OCI-LY1 (cell line): Measurements from ENCODE around the gene TIMM29.

Experiments
- EZH2 ChIP-seq: fragments of 200-600 bp; sonication (generic), shearing (Covaris generic); IDR thresholded peaks from 2 replicates; pipeline ENCODE4 v1.8.0; 2017; ENCODE audit warnings: borderline replicate concordance, mixed run types, mild to moderate bottlenecking, antibody characterized with exemption, low read length, moderate library complexity, mixed read lengths
- TF ChIP-seq, protein P1 (sequence below): fragments of 200-600 bp; sonication (generic), shearing (Covaris generic); IDR thresholded peaks from 2 replicates; pipeline ENCODE4 v1.5.1; 2017; ENCODE audit warnings: mild to moderate bottlenecking, antibody characterized with exemption, low read length, moderate library complexity, mixed read lengths

- TF ChIP-seq EZH2, result no peak
- TF ChIP-seq, protein P1, sequence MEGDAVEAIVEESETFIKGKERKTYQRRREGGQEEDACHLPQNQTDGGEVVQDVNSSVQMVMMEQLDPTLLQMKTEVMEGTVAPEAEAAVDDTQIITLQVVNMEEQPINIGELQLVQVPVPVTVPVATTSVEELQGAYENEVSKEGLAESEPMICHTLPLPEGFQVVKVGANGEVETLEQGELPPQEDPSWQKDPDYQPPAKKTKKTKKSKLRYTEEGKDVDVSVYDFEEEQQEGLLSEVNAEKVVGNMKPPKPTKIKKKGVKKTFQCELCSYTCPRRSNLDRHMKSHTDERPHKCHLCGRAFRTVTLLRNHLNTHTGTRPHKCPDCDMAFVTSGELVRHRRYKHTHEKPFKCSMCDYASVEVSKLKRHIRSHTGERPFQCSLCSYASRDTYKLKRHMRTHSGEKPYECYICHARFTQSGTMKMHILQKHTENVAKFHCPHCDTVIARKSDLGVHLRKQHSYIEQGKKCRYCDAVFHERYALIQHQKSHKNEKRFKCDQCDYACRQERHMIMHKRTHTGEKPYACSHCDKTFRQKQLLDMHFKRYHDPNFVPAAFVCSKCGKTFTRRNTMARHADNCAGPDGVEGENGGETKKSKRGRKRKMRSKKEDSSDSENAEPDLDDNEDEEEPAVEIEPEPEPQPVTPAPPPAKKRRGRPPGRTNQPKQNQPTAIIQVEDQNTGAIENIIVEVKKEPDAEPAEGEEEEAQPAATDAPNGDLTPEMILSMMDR, result no peak
Measured at GRCh38 chr19:10920288-10920655, 8.3 kb upstream of the TIMM29 start.
